GM23248 (cell line): ENCODE results near the gene SDK2. TPM values are rescaled to one million over a fixed set of nuclear protein-coding genes. Genes with fewer than 3 reads are reported as not detected.

Experiments
- DNase-seq: peaks from one replicate; pipeline ENCODE4 v3.0.0-alpha.2; 2015
- H2AFZ ChIP-seq: fragments of 200-600 bp; sonication (generic); 2 replicates; pipeline ENCODE4 v1.6.1; 2016; ENCODE audit warnings: antibody characterized with exemption
- H3F3A ChIP-seq: fragments of 200-600 bp; sonication (generic); 2 replicates; pipeline ENCODE4 v1.6.1; 2016; ENCODE audit warnings: mild to moderate bottlenecking, antibody characterized with exemption, mixed run types; ENCODE audit not compliant: insufficient read depth
- H3K27ac ChIP-seq: fragments of 200-600 bp; sonication (generic); 2 replicates; pipeline ENCODE4 v1.5.1; 2016; ENCODE audit warnings: mild to moderate bottlenecking
- H3K27me3 ChIP-seq: fragments of 200-600 bp; sonication (generic); replicated peaks from 2 replicates; pipeline ENCODE4 v1.6.1; 2016; ENCODE audit warnings: mild to moderate bottlenecking; ENCODE audit not compliant: insufficient read depth
- H3K36me3 ChIP-seq: fragments of 200-600 bp; sonication (generic); 2 replicates; pipeline ENCODE4 v1.6.1; 2016; ENCODE audit warnings: low read depth, mild to moderate bottlenecking
- H3K4me1 ChIP-seq: fragments of 200-600 bp; sonication (generic); 2 replicates; pipeline ENCODE4 v1.6.1; 2016; ENCODE audit warnings: mild to moderate bottlenecking; ENCODE audit not compliant: insufficient read depth
- H3K4me2 ChIP-seq: fragments of 200-600 bp; sonication (generic); one replicate; pipeline ENCODE4 v1.6.1; 2016; ENCODE audit warnings: mild to moderate bottlenecking; ENCODE audit not compliant: unreplicated experiment
- H3K4me3 ChIP-seq: fragments of 200-600 bp; sonication (generic); 2 replicates; pipeline ENCODE4 v1.5.1; 2016; ENCODE audit warnings: mild to moderate bottlenecking
- H3K79me2 ChIP-seq: fragments of 200-600 bp; sonication (generic); 2 replicates; pipeline ENCODE4 v1.6.1; 2016; ENCODE audit warnings: mild to moderate bottlenecking; ENCODE audit not compliant: insufficient read depth
- H3K9ac ChIP-seq: fragments of 200-600 bp; sonication (generic); 2 replicates; pipeline ENCODE4 v1.6.1; 2016; ENCODE audit warnings: mild to moderate bottlenecking
- H3K9me2 ChIP-seq: fragments of 200-600 bp; sonication (generic); 2 replicates; pipeline ENCODE4 v1.6.1; 2016; ENCODE audit warnings: mixed run types, mild to moderate bottlenecking, moderate library complexity; ENCODE audit not compliant: insufficient read depth
- H3K9me3 ChIP-seq: fragments of 200-600 bp; sonication (generic); one replicate; pipeline ENCODE4 v1.6.1; 2017; ENCODE audit warnings: low read depth
- H4K20me1 ChIP-seq: fragments of 200-600 bp; sonication (generic); 2 replicates; pipeline ENCODE4 v1.6.0; 2016; ENCODE audit not compliant: insufficient read depth
- EZH2 ChIP-seq: fragments of 200-600 bp; sonication (generic); IDR thresholded peaks from 2 replicates; pipeline ENCODE4 v1.6.1; 2018; ENCODE audit warnings: antibody characterized with exemption, mild to moderate bottlenecking; ENCODE audit not compliant: insufficient read depth, poor library complexity, severe bottlenecking
- EZH2phosphoT487 ChIP-seq: fragments of 200-600 bp; sonication (generic); IDR thresholded peaks from 2 replicates; pipeline ENCODE4 v1.6.1; 2018; ENCODE audit warnings: antibody characterized with exemption, moderate library complexity, mild to moderate bottlenecking, low read depth; ENCODE audit not compliant: insufficient read depth
- WGBS, 2 experiments: methylation state at CpG; one replicate each; pipeline ENCODE4 v1.1.6; 2015 to 2017; ENCODE audit warnings: low lambda C conversion rate in 2 of 2, low coverage in 1 of 2; ENCODE audit errors: missing lambda C conversion rate in 2 of 2; 5-methylcytosine and 5-hydroxymethylcytosine counted together
- in situ Hi-C: fragments of 300-500 bp; cut with MboI; formaldehyde crosslinking; loops from 2 replicates; pipeline ENCODE4 v1.15.0; 2020
- polyA plus RNA-seq: library from polyadenylated mRNA; unstranded; fragments of >200 nt; fragmentation: Nextera tagmentation; extraction: Ambion mirVana; gene quantifications from 2 replicates; pipeline ENCODE4 v1.2.1, GENCODE V29; 2016
- total RNA-seq: library from RNA; depleted of rRNA; stranded (reverse); fragments of >200 nt; shearing (Covaris generic); gene quantifications from 2 replicates; pipeline ENCODE4 v1.2.3, GENCODE V29; 2014

The SDK2 gene
- total and polyA plus RNA-seq, 2 experiments from 2014 or later: under 0.01 to 0.03 TPM

DNA sequence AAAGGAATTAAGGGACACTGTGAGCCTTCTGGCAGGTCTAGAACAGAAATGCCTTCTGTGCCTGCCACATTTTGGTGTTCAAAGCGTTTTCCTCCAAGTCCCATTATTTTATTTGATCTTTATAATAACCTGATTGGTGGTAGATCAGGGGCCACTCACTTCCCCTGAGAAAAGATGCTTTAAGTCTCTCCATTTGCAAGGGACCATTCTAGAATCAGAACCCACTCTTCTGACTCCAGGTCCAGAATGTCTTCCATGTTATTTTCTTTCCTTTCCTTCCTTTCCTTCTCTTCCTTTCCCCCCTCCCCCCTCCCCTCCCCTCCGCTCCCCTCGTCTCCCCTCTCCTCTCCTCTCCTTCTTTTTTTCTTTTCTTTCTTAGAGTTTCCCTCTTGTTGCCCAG lies 313.2 kb downstream of the SDK2 start:
- Histone ChIP-seq H3K9me3 (no peaks in the 10 kb centered on the region), H3K9me2 (no peaks in the 10 kb centered on the region), H3K4me1 (peaks cover 5% of the 10 kb centered on the region; the same call in 1 of the 2 replicates), H3K4me2 (no peak overlapping the region), H3K4me3 (no peak overlapping the region), H3K27me3 (no peaks in the 10 kb centered on the region), H3K36me3 (no peaks in the 10 kb centered on the region), H2AFZ (no peak overlapping the region), H3K79me2 (no peaks in the 10 kb centered on the region), H3F3A (peaks cover 8% of the 10 kb centered on the region), H3K27ac (no peak overlapping the region), H3K9ac (no peak overlapping the region), H4K20me1 (no peaks in the 10 kb centered on the region)
- no peak for DNase-seq
- 88 to 91% methylated on average over 1 to 3 of the region's 3 CpGs for whole genome bisulfite sequencing, 2 experiments
- TF ChIP-seq EZH2 (no peak), EZH2phosphoT487 (no peak)
- in situ Hi-C loops: no loop called here

DNA sequence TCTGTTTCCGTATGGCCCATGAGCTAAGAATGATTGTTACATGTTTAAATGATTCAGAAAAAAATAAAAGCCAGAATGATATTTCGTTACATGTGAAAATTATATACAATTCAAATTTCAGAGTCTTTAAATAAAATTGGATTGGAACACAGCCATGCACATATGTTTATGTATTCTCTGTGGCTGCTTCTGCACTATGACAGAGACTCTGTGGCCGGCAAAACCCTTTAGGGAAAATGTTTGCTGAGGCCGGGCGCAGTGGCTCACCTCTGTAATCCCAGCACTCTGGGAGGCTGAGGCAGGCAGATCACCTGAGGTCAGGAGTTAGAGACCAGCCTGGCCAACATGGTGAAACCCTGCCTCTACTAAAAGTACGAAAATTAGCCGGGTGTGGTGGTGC lies 316.6 kb downstream of the SDK2 start:
- no peak overlapping the region for H2AFZ ChIP-seq
- DNase-seq: no peak
- TF ChIP-seq EZH2 (no peak), EZH2phosphoT487 (no peak)

DNA sequence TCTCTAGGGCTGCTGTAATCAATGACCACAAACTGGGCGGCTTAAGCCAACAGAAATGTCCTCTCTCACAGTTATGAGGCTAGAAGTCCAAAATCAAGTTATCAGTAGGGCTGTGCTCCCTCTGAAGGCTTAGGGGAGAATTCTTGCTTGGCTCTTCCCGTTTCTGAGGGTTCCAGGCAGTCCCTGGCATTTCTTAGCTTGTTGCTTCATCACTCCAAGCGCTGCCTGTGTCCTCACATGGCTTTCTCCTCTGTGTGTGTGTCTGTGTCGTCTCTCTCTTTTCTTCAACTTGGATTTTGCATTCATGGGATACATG lies 318.8 kb downstream of the SDK2 start:
- Histone ChIP-seq H3K79me2 (no peaks in the 10 kb centered on the region), H3K36me3 (no peaks in the 10 kb centered on the region), H2AFZ (peak overlapping the region; percentile 60), H4K20me1 (no peaks in the 10 kb centered on the region), H3K4me3 (no peak overlapping the region), H3K9ac (peak overlapping the region; percentile 40), H3K9me2 (no peaks in the 10 kb centered on the region), H3F3A (peaks cover 8% of the 10 kb centered on the region), H3K27me3 (no peaks in the 10 kb centered on the region), H3K9me3 (no peaks in the 10 kb centered on the region), H3K4me1 (peaks cover 26% of the 10 kb centered on the region), H3K4me2 (peak overlapping the region; percentile 28), H3K27ac (peak overlapping the region; percentile 60)
- peak; percentile 90 for DNase-seq
- WGBS, 2 experiments: 1 to 6% methylated on average over 4 of the region's 4 CpGs
- in situ Hi-C loops: no loop called here
- no peak for TF ChIP-seq EZH2phosphoT487
- no peak for TF ChIP-seq EZH2

More for the DNA sequence above, 316.6 kb downstream of the SDK2 start:
- no peak overlapping the region for H3K4me3 ChIP-seq
- H3K36me3 ChIP-seq: no peaks in the 10 kb centered on the region
- no peaks in the 10 kb centered on the region for H4K20me1 ChIP-seq
- 92 to 95% methylated on average over 7 of the region's 7 CpGs for WGBS, 2 experiments
- no peak overlapping the region for H3K9ac ChIP-seq
- peaks cover 26% of the 10 kb centered on the region for H3K4me1 ChIP-seq
- H3K9me2 ChIP-seq: no peaks in the 10 kb centered on the region
- no peaks in the 10 kb centered on the region for H3K9me3 ChIP-seq
- no peaks in the 10 kb centered on the region for H3K79me2 ChIP-seq
- H3K4me2 ChIP-seq: no peak overlapping the region
- in situ Hi-C loops: no loop called here
- H3K27ac ChIP-seq: no peak overlapping the region
- no peaks in the 10 kb centered on the region for H3K27me3 ChIP-seq
- H3F3A ChIP-seq: peaks cover 8% of the 10 kb centered on the region

DNA sequence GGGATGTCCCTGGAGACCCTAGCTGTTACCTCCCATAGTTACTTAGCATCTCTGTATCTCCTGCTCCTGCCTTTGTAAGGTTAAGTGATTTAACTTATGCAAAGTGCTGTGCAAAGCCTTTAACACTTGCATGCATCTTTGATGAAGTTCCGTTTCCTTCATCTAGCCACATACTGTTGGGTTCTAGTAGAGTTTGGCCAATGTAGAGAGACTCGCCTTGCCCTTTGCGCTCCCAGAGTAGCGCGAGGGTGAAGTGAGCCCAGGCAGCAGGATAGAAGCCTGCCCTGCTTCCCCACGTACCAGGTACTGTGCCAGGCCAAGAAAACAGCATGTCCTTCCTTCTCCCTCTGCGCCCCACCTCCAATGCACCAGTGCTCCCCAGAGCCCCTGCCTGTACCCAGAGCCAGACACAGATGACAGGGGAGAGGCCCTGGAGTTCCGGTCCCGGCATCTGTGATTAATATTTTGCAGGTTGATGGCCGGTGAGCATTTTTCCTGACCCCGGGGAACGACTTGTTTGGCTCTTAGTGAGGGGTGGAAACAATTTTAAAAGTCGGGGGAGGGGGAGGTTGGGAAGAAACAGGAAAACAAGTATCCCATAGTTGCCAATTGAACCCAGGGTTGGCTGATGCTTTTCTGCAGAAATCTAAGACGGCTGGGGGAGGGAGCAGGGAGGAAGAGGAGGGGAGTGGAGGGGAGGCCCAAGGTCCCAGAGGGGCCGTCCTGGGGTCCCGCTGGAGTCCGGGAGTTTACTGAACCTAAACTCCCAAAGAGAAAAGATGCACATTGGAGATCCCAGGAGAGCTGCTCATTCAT lies 319.3 kb downstream of the SDK2 start:
- H3K4me2 ChIP-seq: peak overlapping the region; percentile 28
- no peaks in the 10 kb centered on the region for H3K27me3 ChIP-seq
- no peak overlapping the region for H3K4me3 ChIP-seq
- no peaks in the 10 kb centered on the region for H4K20me1 ChIP-seq
- in situ Hi-C loops: no loop called here
- peak overlapping the region; percentile 60 for H3K27ac ChIP-seq
- peak overlapping the region; percentile 60 for H2AFZ ChIP-seq
- H3K36me3 ChIP-seq: no peaks in the 10 kb centered on the region
- H3K9ac ChIP-seq: peak overlapping the region; percentile 40
- no peaks in the 10 kb centered on the region for H3K79me2 ChIP-seq
- TF ChIP-seq EZH2phosphoT487: no peak
- TF ChIP-seq EZH2: no peak
- WGBS, 2 experiments: 43 to 45% methylated on average over 14 to 17 of the region's 17 CpGs
- H3F3A ChIP-seq: peaks cover 8% of the 10 kb centered on the region
- no peak for DNase-seq
- H3K9me2 ChIP-seq: no peaks in the 10 kb centered on the region
- H3K9me3 ChIP-seq: no peaks in the 10 kb centered on the region
- H3K4me1 ChIP-seq: peaks cover 26% of the 10 kb centered on the region
